HepG2 (cell line): Measurements from ENCODE around the gene OR9A4. TPM values are rescaled to one million over a fixed set of nuclear protein-coding genes. Genes with fewer than 3 reads are reported as not detected.

Source experiments
- ATAC-seq: fragments of 200-7000 bp; cut with Tn5 transposase; 3 replicates; pipeline ENCODE4 v1.9.1; 2020; ENCODE audit warnings: mild to moderate bottlenecking, moderate library complexity
- BruUV-seq: library from RNA; stranded (reverse); fragments of 400-500 nt; replicated peaks from 2 replicates; lab custom pipeline; 2021; lab: Mats Ljungman, UMichigan
- CTCF ChIA-PET: fragments of 300-600 bp; formaldehyde crosslinking; extraction: SDS; loops from one replicate; lab custom pipeline; 2021; ENCODE audit warnings: low total read pairs, inconsistent platforms, low intra/inter-chr PET ratio; lab: Yijun Ruan, JAX
- POLR2A ChIA-PET: fragments of 350-600 bp; sonication (Branson Sonifier 250); formaldehyde crosslinking; loops from one replicate; lab custom pipeline; 2020; ENCODE audit warnings: antibody characterized with exemption, inconsistent platforms; lab: Yijun Ruan, JAX
- DNase-seq: peaks from one replicate; pipeline ENCODE4 v3.0.0-alpha.2; 2015; ENCODE audit warnings: low spot score
- FAIRE-seq: peaks from 3 replicates; lab custom pipeline; 2011; peaks lifted over from hg19 to GRCh38; lab: Jason Lieb, UNC
- H2AFZ ChIP-seq: one replicate; pipeline ENCODE4 v1.6.1; 2011; ENCODE audit warnings: low read length, inconsistent platforms
- H3K27ac ChIP-seq: fragments of 300-600 bp; 3 replicates; pipeline ENCODE4 v1.8.0; 2011; ENCODE audit warnings: mixed run types, mild to moderate bottlenecking, mixed read lengths, low read length, inconsistent platforms; ENCODE audit not compliant: insufficient read depth; ENCODE audit errors: extremely low read length
- H3K27me3 ChIP-seq, 2 experiments: fragments of 200-600 bp in 1 of 2; 2 replicates in 1 of 2; 3 replicates in 1 of 2; pipeline versions ENCODE4 v1.6.0 to v1.8.0; 2011; ENCODE audit warnings: low read length in 2 of 2, mild to moderate bottlenecking in 2 of 2, moderate library complexity in 2 of 2, inconsistent platforms in 1 of 2; ENCODE audit not compliant: insufficient read depth in 2 of 2, control insufficient read depth in 1 of 2
- H3K36me3 ChIP-seq, 2 experiments: fragments of 200-600 bp in 1 of 2; replicated peaks in 1 of 2; 2 replicates in 1 of 2; 3 replicates in 1 of 2; pipeline versions ENCODE4 v1.5.1 to v1.8.0; 2011; ENCODE audit warnings: low read length in 2 of 2, inconsistent platforms in 1 of 2; ENCODE audit not compliant: insufficient read depth in 2 of 2, control insufficient read depth in 1 of 2
- H3K4me1 ChIP-seq: 2 replicates; pipeline ENCODE4 v1.5.1; 2012; ENCODE audit warnings: low read length, inconsistent platforms; ENCODE audit not compliant: insufficient read depth
- H3K4me2 ChIP-seq: 2 replicates; pipeline ENCODE4 v1.6.0; 2011; ENCODE audit warnings: low read depth, low read length, inconsistent platforms
- H3K4me3 ChIP-seq, 3 experiments: fragments of 200-600 bp in 1 of 3; sonication (generic), shearing (Covaris generic) in 1 of 3; replicated peaks in 1 of 3; 2 replicates each; pipeline ENCODE4 v1.5.1; 2011 to 2016; ENCODE audit warnings: low read length in 3 of 3, inconsistent platforms in 2 of 3, low read depth in 2 of 3, mild to moderate bottlenecking in 2 of 3, control low read depth in 1 of 3, mixed read lengths in 1 of 3; ENCODE audit not compliant: insufficient read depth in 1 of 3
- H3K79me2 ChIP-seq: one replicate; pipeline ENCODE4 v1.6.1; 2011; ENCODE audit warnings: low read length, inconsistent platforms; ENCODE audit not compliant: insufficient read depth
- H3K9ac ChIP-seq: 2 replicates; pipeline ENCODE4 v1.6.0; 2011; ENCODE audit warnings: mild to moderate bottlenecking, low read depth, low read length, inconsistent platforms; ENCODE audit not compliant: insufficient read depth
- H3K9me3 ChIP-seq: 2 replicates; pipeline ENCODE4 v1.5.1; 2012; ENCODE audit warnings: mild to moderate bottlenecking, low read length
- H4K20me1 ChIP-seq: 2 replicates; pipeline ENCODE4 v1.6.0; 2011; ENCODE audit warnings: inconsistent platforms, mild to moderate bottlenecking, low read length, moderate library complexity; ENCODE audit not compliant: insufficient read depth
- IRF9 ChIP-seq: sonication (generic); formaldehyde crosslinking; IDR thresholded peaks from 2 replicates; pipeline ENCODE4 v1.8.0; 2022; ENCODE audit warnings: missing genetic modification reagents, mild to moderate bottlenecking, borderline replicate concordance
- NCOR1 ChIP-seq: fragments of 200-600 bp; sonication (generic); IDR thresholded peaks from 2 replicates; pipeline ENCODE4 v1.7.0; 2017; ENCODE audit warnings: antibody characterized with exemption, low read length, borderline replicate concordance
- PRDM15 ChIP-seq: sonication (generic); formaldehyde crosslinking; IDR thresholded peaks from 2 replicates; pipeline ENCODE4 v1.4.0; 2020; ENCODE audit warnings: missing genetic modification reagents
- SMAD3 ChIP-seq: sonication (generic); formaldehyde crosslinking; IDR thresholded peaks from 2 replicates; pipeline ENCODE4 v1.4.0; 2020; ENCODE audit warnings: missing genetic modification reagents
- ZNF414 ChIP-seq: sonication (generic); formaldehyde crosslinking; IDR thresholded peaks from 2 replicates; pipeline ENCODE4 v1.5.0; 2020; ENCODE audit warnings: missing genetic modification reagents
- ZNF431 ChIP-seq: sonication (generic); formaldehyde crosslinking; IDR thresholded peaks from 2 replicates; pipeline ENCODE4 v1.9.0; 2022; ENCODE audit warnings: missing genetic modification reagents, low read depth, mild to moderate bottlenecking, borderline replicate concordance
- ZNF777 ChIP-seq: sonication (generic); formaldehyde crosslinking; IDR thresholded peaks from 2 replicates; pipeline ENCODE4 v1.4.0; 2020; ENCODE audit warnings: missing genetic modification reagents
- WGBS: methylation state at CpG from one replicate; pipeline ENCODE4 v1.1.6; 2017; ENCODE audit warnings: low lambda C conversion rate; 5-methylcytosine and 5-hydroxymethylcytosine counted together
- in situ Hi-C: cut with HindIII; loops from 2 replicates; pipeline ENCODE4 v1.10.0; 2017; ENCODE audit warnings: low pct_unique_long_range_greater_than_20kb; ENCODE audit not compliant: extremely low pct_ligation_motif_present
- intact Hi-C: fragments of 100-400 bp; cut with micrococcal nuclease; formaldehyde crosslinking; loops from one replicate; pipeline ENCODE4 v1.10.0; 2022; ENCODE audit not compliant: unreplicated experiment
- polyA plus RNA-seq, 8 experiments: library from polyadenylated mRNA; depleted of rRNA in 3 of 8; stranded (reverse) in 7 of 8; unstranded in 1 of 8; fragments of >200 nt; fragmentation: Illumina TruSeq in 4 of 8; extraction: Trizol in 4 of 8; gene quantifications; 2 replicates each; pipeline versions ENCODE4 v1.2.1 to v1.2.3, GENCODE V29; 2011 to 2016; ENCODE audit warnings: low read depth in 4 of 8, missing spikeins in 1 of 8, mixed read lengths in 1 of 8; ENCODE audit not compliant: insufficient read depth in 1 of 8
- total RNA-seq, 5 experiments: library from RNA; depleted of rRNA; stranded (reverse); fragments of >200 nt; fragmentation: Illumina TruSeq; extraction: Trizol; gene quantifications; 2 replicates each; pipeline ENCODE4 v1.2.3, GENCODE V29; 2016; ENCODE audit warnings: low read depth in 1 of 5
- TF ChIP-seq, protein P1 (sequence below): sonication (generic); formaldehyde crosslinking; IDR thresholded peaks from 2 replicates; pipeline ENCODE4 v1.4.0; 2020; ENCODE audit warnings: mild to moderate bottlenecking, missing genetic modification reagents
- TF ChIP-seq, protein P2 (sequence below): sonication (generic); formaldehyde crosslinking; IDR thresholded peaks from 2 replicates; pipeline ENCODE4 v1.5.1; 2020; ENCODE audit warnings: missing genetic modification reagents, mild to moderate bottlenecking, borderline replicate concordance

OR9A4 gene
- total and polyA plus RNA-seq, 2 of the 13 experiments (the other 11 are each of a cell fraction or from before 2014, with no cell fraction given), result not detected

- TF ChIP-seq ZNF414, result no peak
- no peak for TF ChIP-seq ZNF431 (CRISPR knock-in tag)
These were observed 31.5 kb upstream of the OR9A4 start (continued) for GRCh38 chr7:141884539-141885225.

GRCh38 chr7:141889321-141889720, 26.9 kb upstream of the OR9A4 start:
- no peak overlapping the region for H3K4me2 ChIP-seq
- intact Hi-C loops (no loop called here), in situ Hi-C loops (no loop called here)
- no peak overlapping the region for H3K9ac ChIP-seq
- H3K4me1 ChIP-seq, result no peaks in the 10 kb centered on the region
- H3K36me3 ChIP-seq, result no peaks in the 10 kb centered on the region
- no TSS peak for BruUV-seq
- H4K20me1 ChIP-seq, result no peaks in the 10 kb centered on the region
- H3K9me3 ChIP-seq, result no peaks in the 10 kb centered on the region
- TF ChIP-seq PRDM15 (CRISPR knock-in tag) (no peak), SMAD3 (CRISPR knock-in tag) (no peak), NCOR1 (no peak), IRF9 (CRISPR knock-in tag) (no peak), ZNF777 (no peak)
- TF ChIP-seq, protein P1, sequence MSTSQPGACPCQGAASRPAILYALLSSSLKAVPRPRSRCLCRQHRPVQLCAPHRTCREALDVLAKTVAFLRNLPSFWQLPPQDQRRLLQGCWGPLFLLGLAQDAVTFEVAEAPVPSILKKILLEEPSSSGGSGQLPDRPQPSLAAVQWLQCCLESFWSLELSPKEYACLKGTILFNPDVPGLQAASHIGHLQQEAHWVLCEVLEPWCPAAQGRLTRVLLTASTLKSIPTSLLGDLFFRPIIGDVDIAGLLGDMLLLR (CRISPR knock-in tag), result no peak
- TF ChIP-seq, protein P2, sequence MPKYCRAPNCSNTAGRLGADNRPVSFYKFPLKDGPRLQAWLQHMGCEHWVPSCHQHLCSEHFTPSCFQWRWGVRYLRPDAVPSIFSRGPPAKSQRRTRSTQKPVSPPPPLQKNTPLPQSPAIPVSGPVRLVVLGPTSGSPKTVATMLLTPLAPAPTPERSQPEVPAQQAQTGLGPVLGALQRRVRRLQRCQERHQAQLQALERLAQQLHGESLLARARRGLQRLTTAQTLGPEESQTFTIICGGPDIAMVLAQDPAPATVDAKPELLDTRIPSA (CRISPR knock-in tag), result no peak
- no peaks in the 10 kb centered on the region for H3K27me3 ChIP-seq
- no peak overlapping the region for H2AFZ ChIP-seq
- ChIA-PET CTCF (no interaction called here), POLR2A (no interaction called here)
- no peaks in the 10 kb centered on the region for H3K79me2 ChIP-seq
- no peak for DNase-seq
- H3K4me3 ChIP-seq, result no peak overlapping the region
- no peak overlapping the region for H3K27ac ChIP-seq
- no peak for ATAC-seq
- 67% methylated on average over 1 of the region's 1 CpG for WGBS
- FAIRE-seq, result no peak
